ENCODE data around the gene LGALS9C.
"Not testable (repeated sequence)": the region's sequence is repeated elsewhere in the genome, so short reads cannot be mapped to it uniquely, and the experiment has no call there.

The LGALS9C gene

DNA sequence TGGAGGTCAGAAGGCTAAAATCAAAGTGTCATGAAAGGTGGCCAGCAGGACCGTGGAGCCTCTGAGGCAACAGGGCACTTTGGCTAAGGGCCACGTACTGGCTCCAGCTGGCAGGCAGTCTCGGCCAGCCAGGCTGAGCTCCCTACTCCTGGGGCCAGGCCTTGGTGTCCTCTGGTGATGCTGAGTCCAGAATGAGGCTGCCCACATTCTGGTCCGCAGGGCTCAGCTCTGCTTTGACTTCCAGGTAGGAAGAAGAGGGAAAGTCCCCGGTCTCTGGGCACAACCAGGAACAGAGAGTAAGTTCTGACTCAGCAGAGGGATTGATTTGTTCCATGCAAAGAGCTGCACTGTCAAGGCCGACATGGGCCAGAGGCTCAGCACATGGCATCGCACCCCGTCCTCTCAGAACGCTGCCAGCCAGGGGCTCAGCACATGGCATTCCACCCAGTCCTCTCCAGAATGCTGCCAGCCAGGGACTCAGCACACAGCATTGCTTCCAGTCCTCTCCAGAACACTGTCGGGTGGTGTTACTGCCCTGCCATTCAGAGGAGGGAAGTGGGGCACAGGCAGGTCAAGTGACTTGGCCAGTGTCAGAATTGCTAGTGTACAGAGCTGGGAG is 2.5 kb downstream of the LGALS9C start:
- DNase-seq: not testable (repeated sequence)

DNA sequence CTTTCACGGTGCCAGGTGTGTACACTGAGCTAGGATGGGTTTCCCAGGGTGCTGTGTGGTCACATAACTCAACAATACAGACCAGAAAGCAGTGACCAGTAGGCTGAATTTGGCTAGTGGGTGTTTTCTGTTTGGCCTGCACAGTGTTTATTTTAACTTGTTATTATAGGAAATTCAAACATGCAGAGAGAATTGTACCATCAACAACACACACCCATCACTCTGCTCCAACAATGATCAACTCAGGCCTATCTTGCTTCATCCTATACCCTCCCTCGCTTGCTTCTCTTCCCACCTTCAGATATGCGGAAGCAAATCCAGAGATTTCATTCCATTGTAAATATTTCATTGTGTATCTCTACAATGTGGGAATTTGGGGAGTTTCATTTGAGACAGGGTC is 5.2 kb downstream of the LGALS9C start:
- not testable (repeated sequence) for DNase-seq

DNA sequence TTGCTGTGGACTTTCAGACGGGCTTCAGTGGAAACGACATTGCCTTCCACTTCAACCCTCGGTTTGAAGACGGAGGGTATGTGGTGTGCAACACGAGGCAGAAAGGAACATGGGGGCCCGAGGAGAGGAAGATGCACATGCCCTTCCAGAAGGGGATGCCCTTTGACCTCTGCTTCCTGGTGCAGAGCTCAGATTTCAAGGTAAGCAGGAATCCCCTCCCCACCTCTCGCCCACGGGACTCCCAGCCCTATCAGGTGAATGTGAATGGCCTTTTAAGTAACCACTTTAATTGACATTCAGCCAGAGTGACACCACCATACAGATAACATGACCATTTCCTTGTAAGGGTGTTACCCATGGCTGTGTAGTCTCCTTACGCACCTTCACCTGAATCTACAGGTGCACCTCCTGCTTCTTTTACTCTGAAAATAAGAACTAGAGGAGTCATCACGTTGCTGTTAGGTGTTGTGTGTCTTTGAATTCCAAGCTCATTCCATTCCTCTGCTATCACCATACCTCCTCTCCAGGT is 9.4 kb downstream of the LGALS9C start:
- not testable (repeated sequence) for DNase-seq

DNA sequence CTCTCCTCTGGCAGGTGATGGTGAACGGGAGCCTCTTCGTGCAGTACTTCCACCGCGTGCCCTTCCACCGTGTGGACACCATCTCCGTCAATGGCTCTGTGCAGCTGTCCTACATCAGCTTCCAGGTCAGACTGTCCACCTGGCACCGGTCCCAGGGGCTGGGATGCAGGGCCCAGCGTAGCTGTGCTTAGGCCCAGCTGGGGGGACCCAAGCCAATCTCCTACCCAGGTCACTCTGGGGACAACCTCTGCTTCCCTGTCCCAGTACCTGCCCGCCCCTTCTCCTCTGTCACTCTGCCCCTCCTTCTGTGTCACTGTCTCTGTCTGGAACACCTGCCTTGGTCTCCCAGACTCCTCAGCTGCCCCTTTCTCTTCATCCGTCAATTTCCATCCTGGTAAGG is 11.0 kb downstream of the LGALS9C start:
- DNase-seq: not testable (repeated sequence)

DNA sequence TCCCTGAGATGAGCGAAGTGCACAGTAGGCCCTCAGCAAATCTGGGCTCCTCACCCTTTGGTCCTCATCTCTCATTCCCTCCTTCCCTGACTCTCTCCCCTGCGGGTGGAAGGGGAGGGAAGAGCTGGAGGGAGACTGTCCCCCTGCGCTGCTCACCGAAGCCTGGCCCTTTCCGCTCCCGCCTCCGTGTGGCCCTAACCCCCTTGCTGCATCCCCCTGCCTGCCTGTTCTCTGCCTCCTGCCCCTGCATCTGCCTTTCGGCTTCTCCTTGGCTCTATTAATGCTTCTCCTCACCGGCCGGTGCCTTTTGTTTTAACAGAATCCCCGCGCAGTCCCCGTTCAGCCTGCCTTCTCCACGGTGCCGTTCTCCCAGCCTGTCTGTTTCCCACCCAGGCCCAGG is 12.0 kb downstream of the LGALS9C start:
- DNase-seq: not testable (repeated sequence)

DNA sequence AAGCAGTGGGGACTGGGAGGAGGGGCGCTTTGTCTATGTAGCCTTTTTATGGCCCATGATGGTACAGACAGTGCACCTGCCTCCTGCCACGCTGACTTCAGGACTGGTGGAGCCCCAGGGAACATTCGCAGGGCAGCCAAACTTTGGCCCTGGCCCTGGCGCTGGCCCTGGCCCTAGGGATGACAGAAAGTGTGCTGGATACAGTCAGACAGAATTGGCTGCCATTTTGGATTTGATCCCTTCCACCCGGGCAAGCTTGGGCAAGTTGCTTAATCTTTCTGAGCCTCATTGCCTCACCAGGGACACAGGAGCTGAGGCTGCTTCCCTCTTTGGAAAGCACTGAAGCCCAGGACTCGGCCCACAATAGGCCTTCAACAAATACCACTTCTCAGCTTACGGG is 13.4 kb downstream of the LGALS9C start:
- not testable (repeated sequence) for DNase-seq

DNA sequence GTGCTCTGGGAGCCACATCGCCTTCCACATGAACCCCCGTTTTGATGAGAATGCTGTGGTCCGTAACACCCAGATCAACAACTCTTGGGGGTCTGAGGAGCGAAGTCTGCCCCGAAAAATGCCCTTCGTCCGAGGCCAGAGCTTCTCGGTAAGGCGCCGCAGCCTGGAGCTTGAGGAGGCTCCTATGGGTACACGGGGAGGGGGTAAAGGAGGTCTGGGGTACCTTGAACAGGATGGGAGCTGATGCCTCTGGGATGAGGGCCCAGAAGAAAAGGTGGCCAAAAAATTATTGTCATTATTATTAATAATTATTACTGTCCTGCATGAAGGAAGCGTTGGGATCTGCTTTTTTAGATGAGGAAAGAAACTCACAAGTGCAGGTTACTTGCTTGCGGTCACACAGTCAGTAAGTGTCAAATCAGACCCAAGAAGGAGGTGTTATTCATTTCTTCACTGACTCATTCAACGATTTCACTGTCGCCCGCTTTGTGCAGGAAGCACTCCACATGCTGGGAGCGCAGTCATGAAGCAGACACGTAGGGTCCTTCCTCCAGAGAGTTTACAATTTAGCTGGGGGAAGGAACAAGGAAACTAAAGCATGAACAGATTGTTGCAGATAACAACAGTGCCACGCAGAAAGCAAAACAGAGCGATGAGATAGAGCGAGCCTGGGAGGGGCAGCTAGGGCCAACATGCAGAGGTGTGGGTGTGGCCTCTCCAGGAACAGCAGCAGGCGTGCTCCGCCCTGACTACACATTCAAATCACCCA is 16.3 kb downstream of the LGALS9C start:
- DNase-seq: not testable (repeated sequence)

DNA sequence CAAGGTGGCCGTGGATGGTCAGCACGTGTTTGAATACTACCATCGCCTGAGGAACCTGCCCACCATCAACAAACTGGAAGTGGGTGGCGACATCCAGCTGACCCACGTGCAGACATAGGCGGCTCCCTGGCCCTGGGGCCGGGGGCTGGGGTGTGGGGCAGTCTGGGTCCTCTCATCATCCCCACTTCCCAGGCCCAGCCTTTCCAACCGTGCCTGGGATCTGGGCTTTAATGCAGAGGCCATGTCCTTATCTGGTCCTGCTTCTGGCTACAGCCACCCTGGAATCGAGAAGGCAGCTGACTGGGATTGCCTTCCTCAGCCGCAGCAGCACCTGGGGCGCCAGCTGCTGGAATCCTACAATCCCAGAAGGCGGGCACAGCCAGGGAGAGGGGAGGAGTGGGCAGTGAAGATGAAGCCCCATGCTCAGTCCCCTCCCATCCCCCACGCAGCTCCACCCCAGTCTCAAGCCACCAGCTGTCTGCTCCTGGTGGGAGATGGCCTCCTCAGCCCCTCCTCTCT is 17.7 kb downstream of the LGALS9C start:
- peak; percentile 4 for DNase-seq

DNA sequence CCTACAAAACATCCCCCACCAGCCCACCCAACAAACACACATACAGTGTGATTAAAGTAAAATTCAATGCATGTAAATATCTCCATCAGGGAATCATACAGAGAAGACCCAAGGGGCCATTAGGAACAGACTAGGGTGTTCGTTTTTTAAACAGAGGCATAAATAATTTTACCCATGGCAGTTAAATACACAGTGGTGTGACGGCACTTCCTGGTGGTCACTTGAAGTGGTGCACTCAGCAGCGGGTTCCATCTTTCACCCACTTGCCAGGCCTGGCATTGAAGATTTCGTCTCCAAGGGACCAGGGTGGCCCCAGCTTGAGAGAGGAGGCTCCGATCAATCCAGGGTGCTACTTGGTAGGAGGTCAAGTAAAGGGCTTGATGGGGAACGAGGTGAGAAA is 20.5 kb downstream of the LGALS9C start:
- DNase-seq: not testable (repeated sequence)

DNA sequence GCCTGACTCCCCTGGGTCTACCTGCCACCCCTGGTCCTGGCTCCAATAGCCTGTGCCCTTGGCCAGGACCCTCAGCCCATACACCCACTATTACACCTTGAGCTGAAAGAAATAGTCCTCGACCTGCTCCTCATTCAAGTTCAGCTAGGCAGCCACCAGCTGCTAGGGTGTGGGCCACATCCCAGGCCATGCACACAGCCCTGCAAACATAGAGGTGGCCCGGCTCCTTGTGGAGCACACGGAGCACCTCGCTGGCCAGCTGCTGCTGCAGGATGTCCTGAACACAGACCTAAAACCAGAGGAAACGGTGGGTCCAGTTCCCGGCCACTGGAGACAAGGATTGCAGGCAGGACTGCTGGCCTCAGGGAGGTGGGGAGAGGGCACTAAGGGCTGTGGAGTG is 22.5 kb downstream of the LGALS9C start:
- not testable (repeated sequence) for DNase-seq

DNA sequence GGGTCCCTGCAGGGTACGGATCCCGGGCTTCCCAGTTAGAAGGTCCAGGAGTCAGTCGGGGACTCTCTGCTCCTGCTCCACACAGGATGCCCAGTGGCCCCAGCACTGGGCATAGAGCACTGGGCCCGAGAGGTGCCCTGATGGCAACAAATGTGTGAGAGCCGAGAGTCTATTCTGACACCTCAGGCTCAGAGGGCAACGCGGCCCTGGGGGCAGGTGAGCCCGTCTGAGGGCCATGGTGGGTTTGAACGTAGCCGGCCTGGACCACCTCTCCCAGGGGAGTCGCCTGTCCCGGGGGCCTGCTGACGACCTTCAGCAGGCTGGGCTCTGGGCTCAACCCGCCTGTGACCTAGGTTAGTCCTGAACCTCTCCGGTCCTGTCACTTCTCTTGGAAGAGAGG is 23.2 kb downstream of the LGALS9C start:
- DNase-seq: not testable (repeated sequence)

DNA sequence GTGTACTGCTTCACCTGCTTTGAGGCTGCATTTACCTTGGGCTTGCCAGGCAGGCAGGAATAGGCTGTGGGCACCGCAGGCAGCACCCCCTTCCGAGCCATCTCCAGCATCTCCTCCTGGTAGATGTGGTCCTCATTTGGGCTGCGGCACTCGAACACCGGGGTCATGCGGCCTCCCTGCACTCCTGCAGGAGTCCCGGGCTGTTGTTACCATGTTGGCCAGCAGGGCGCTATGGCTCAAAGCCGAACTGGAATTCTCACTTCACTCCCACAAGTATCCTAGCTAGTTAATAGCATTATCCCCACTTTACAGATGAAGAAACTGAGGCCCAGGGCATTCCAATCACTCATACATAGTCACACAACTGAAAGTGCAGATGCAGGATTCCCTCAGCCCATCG is 23.7 kb downstream of the LGALS9C start:
- not testable (repeated sequence) for DNase-seq

DNA sequence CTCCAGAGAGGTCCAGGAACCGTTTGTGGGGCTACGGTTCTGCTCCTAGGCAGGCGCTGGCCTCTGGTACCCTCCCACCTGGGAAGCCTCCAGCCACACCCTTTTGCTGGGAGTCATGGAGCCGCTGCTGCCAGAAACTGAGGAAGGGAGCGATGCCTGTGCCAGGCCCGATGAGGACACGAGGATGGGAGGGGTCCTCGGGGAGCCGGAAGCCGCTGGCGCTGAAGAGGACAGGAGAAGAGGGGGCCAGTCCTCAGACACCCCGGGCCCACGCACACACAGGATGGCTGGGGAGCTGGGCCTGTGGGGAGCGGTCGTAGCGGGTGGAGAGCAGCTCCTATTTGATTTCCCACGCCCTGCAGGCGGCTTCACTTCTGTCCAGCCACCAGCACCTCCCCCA is 24.2 kb downstream of the LGALS9C start:
- not testable (repeated sequence) for DNase-seq

DNA sequence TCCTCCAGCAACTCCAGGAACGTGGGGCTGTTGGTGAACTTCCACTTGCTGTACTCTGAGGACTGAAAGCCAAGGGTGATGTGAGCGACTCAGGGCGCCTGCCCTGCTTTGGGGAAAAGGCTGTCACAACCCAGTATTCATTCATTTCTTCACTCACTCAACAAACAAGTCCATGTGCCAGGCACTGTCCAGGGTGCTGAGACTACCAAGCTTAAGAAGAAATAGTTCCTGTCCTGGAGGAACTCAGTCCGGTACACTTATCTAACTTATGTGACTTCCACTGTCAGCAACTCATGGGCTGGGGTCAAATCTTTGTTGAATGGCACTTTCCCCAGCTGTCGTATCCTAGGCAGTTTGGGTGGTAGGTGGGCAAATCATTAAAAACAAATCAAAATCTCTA is 26.6 kb downstream of the LGALS9C start:
- DNase-seq: not testable (repeated sequence)

DNA sequence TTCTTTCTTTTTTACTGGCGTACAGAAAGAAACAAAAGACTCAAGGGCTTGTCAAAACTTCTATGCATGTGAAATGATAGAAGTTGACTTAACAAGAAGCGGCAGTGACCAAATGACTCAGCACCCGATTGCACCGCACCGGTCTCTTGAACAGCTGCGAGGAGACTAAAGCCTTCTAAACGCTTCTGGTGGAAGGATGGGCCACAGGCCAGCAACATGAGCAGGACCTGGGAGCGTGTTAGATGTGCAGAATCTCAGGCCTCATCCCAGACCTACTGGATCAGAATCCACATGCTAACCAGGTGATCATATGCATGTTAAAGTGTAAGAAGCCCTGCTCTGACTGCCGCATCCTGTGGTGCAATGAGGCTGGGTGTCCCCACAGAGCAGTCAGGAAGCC is 31.1 kb downstream of the LGALS9C start:
- not testable (repeated sequence) for DNase-seq

DNA sequence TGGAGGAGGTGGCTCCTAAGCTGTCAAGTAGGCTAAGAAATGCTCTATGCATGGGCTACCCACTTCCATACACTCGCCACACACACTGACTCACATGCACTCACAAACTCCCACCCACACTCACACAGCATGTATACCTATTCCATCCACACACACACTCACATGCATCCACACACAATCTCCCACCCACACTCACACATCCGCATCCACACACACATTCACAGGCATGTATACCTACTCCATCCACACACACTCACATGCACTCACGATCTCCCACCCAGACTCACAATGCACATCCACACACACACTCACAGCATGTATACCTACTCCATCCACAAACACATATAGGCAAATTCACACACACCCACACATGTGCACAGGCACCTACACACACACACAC is 32.1 kb downstream of the LGALS9C start:
- DNase-seq: not testable (repeated sequence)

DNA sequence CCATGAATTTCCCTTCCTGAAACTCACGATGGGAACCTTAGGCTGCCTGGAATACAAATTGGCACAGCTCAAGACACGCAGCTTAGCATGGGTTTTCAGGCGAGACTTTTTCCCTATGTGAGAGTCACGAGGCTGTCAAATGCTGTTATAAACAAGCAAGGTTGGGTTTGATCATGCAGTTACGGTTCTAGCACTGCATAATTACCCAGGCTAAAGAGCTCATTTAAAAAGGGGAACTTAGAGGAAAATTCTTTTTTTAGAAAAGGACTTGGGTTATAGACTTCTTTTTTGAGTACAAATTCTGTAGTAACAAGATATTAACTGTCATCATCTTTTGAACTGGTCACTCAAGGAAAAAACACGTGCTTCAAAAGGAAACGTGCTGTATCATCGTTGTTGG is 44.5 kb downstream of the LGALS9C start:
- not testable (repeated sequence) for DNase-seq

DNA sequence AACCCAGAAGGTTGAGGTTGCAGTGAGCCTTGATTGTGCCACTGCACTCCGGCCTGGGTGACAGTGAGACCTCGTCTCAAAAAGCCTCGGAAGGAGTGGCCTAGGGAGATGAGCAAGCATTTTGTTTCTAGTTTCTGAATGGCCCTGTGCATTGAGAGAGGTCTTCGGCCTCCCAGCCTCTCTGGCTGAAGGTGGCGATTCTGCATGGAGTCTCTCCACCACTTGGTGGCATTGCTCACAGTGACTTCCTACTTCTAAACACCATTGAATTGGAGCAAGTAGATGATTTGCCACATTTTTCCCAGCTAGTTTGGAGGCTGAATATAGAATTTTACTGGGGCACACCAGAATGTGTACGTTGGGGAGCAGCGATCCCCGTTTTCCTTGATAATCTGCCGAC is 48.4 kb downstream of the LGALS9C start:
- not testable (repeated sequence) for DNase-seq

DNA sequence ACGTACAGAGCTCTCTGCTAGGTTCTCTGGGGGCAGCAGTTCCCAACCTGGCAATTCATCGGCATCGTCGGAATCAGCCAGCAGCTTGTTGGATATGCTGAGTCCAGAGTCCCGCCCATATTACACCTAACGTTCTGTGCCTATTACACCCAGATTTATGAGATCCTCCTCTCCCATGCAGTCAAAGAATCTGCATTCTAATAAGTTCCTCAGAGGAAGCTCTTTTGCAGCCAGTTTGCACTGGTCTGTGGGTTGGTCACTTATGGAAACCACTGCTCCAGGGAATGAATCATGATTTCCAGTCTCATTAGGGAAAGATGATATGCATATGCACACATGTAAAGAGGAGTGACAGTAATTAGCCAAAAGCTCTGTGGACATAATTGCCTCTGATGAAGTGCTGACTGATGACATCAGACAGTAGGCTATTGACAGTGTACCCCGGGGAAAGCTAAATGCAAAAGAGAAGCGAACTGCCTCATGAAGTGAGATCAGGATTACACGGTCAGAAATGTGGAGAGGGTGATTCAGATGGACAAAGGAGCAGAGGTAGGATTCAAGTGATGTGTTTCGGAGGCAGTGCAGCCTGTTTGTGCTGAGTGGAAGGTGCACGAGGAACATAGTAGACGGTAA is 49.7 kb downstream of the LGALS9C start:
- DNase-seq: peak; percentile 7

DNA sequence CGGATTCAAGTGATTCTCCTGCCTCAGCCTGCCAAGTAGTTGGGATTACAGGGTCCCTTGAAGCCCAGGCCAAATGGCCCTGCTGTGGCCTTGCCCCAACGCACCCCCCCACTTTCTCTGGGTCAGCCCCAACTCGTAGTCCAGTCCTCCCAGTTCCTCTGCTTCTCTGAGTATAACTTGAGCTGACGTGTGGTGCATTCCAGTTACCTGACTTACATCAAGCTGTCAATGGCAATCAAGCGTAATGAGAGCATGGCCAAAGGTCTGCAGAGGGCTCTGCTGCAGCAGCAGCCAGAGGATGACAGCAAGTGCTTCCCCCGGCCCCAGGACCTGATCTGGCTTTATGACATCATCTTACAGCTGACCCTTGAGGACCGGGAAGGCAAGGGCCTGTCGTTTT is 50.8 kb downstream of the LGALS9C start:
- peak; percentile 65 for DNase-seq

DNA sequence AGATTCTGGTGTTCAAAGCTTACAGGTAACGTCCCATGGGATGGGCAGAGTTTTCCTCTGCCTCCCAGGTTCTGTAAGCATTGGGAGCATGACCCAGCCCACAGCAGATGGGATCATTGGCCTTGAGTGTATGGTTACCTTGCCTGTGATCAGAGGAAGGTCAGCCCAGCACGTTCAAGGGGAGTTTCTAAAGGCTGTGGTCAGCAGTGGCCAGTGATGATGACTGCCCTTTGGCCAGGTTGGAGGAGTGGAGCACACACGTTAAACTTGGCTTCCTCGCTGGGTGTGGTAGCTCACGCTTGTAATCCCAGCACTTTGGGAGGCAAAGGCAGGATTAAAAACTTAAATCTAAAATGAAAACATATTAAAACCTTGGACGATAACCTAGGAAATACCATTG is 51.8 kb downstream of the LGALS9C start:
- not testable (repeated sequence) for DNase-seq

DNA sequence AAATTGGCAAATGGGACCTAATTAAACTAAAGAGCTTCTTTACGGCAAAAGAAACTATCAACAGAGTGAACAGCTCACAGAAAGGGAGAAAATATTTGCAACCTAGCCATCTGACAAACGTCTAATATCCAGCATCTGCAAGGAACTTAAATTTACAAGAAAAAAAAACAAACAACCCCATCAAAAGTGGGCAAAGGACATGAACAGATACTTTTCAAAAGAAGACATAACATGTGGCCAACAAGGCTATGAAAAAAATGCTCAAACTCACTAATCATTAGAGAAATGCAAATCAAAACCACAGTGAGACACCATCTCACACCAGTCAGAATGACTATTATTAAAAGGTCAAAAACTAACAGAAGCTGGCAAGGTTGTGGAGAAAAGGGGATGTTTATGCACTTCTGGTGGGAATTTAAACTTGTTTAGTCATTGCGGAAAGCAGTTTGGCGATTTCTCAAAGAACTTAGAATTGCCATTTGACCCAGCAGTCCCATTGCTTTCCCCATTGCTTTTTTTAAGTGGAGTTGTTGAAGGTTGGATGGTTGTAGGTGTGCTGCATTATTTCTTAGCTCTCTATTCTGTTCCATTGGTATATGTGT is 52.4 kb downstream of the LGALS9C start:
- DNase-seq: not testable (repeated sequence)

DNA sequence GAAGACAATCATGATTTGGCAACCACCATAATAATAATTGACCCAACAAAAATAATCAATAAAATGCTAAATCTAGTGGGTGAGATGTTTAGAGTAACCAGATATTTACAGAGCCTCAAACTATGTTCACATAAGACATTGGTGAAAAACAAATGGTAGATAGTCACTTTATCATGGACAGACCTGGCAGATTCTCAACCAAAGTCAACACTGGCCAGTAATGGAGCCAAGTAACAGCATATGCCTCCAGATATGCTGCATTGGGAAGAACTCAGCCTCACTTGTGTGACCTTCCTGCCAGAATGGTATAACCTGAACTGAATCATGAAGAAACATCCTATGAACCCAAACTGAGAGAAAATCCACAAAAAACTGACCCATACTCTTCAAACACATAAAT is 53.8 kb downstream of the LGALS9C start:
- not testable (repeated sequence) for DNase-seq
